GM19372 (cell line): ENCODE measurements around the gene GRID2.

Experiments used
- ATAC-seq: cut with Tn5 transposase; IDR thresholded peaks from one replicate; pipeline ENCODE4 v1.9.1; 2021; ENCODE audit warnings: mild to moderate bottlenecking, low read depth, moderate library complexity; ENCODE audit not compliant: unreplicated experiment

Gene GRID2

DNA sequence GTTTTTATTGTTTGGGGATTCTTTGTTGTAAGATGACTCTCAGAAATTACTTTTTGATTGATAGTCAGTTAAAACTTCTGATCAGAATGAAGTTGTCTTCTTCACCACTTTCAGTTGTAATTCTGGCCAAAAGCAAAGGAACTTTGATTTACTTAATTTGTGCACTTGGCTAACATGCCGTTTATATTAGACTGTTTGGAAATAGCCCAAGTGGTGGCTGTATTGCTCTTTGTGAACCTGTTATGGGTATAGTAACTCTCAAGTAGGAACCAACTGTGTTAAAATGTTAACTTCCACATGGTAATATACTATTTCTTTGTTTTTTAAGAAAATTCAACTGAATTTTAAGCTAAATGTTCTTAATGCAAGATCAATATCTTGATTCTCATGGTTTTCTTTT is 581.9 kb downstream of the GRID2 start:
- no peak for ATAC-seq

DNA sequence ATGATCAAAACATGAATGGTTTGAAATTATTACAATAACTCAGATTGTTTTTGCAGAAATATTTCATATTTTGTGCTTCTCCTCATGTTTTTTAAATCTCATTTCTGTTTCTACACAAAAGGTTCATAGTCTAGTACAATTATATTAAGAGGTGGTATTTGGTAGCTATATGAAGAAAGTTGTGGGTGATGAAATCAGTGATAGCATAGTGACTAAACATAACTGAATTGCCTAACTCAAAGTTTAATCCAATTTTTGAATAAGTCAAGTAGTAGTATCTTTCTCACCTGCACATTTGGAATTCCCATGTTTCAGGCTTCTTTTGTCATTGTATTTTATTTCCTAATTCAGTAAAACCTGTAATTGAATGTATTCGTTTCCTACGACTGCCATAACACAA is 648.7 kb downstream of the GRID2 start:
- no peak for ATAC-seq

DNA sequence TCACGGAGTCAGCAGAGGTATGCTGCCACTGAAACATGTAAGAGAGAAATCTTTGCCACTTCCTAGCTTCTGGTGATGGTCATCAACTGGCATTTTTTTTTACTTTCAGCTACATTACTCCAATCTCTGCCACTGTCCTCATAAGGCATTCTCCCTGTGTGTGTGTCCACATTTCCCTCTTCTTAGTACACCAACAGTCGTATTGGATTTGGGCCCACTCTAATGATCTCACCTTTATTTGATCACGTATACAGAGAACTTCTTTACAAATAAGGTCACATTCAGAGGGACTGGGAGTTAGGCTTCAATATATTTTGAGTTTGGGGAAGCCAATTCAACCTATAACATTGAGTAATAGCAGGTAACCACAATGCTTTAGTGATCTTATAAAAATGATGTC is 649.1 kb downstream of the GRID2 start:
- ATAC-seq = no peak

DNA sequence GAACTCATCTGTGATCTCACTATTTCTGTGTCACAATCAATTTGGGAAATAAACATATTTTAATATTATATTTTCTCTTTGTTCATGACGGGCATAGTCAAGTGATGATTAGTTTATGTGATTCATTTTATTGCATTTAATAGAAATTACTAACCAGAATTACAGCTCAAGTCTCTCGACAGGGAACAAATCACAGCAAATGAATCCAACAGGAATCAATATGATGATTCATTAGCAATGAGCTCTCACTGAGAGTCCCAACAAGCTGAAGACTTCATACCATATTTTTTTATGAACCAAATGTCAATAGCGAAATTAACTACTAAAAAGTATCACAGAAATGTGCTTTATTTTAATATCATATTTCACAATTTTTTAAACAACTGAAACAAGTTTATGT is 649.7 kb downstream of the GRID2 start:
- ATAC-seq = no peak

DNA sequence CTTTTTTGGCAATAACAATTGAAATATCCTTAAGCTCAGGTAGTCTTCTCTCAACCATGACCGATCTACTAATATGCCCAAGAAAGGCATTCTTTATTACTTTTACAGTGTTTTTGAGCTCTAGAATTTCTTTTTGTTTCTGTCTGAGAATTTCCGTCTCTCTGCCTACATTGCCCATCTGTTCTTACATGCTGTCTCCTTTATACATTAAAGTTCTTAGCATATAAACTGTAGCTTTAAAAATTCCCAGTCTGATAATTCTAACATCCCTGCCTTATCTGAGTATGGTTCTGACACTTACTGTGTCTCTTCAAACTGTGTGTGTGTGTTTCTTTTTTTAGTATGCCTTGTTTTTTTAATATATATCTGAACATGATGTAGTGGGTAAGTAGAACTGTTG is 658.1 kb downstream of the GRID2 start:
- ATAC-seq = no peak

DNA sequence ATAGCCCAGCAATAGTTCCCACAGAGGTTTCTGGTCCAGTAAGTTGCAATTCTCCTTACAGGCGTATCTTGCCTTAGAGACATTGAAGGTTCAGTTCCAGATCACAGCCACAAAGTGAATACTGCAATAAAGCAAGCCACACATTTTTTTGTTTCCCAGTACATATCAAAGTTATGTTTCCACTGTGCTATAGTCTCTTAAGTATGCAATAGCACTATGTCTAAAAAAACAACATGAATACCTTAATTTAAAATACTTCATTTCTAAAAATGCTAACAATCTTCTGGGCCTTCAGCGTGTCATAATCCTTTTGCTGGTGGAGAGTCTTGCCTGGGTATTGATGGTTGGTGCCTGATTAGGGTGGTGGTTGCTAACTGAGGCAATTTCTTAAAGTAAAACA is 659.1 kb downstream of the GRID2 start:
- no peak for ATAC-seq

DNA sequence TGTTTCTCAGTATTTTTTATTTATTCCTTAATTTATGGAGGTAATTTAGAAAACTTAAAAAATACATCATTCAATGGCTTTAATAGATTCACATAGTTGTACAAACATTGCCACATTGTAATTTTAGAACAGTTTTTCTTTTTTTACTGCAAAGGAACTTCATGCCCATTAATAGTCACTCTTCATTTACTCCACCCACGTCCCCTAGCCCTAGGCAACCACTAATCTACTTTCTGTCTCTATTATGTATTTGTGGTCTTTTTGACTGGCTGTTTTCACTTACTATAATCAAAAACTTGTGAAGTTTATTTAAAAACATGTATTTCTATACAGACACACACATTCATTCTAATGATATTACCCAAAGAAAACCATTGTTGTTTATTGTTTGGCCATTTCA is 664.8 kb downstream of the GRID2 start:
- no peak for ATAC-seq

DNA sequence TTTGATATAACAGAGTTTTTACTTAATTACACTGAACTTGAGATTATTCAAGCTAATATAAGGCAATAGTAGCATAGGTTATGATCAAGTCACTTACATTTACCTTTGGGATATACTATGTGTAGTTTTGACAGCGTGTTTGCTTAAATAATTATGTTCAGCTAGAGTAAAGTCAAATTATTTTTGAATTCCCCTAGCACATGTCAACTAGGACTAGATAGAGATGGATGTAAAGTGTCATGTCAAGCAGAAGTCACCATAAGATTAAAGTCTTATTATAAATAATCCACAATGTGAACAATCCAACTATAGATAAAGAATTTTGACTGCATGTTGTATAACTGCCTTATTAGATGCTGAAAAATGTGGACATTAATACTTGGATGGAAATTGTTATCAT is 665.2 kb downstream of the GRID2 start:
- no peak for ATAC-seq

DNA sequence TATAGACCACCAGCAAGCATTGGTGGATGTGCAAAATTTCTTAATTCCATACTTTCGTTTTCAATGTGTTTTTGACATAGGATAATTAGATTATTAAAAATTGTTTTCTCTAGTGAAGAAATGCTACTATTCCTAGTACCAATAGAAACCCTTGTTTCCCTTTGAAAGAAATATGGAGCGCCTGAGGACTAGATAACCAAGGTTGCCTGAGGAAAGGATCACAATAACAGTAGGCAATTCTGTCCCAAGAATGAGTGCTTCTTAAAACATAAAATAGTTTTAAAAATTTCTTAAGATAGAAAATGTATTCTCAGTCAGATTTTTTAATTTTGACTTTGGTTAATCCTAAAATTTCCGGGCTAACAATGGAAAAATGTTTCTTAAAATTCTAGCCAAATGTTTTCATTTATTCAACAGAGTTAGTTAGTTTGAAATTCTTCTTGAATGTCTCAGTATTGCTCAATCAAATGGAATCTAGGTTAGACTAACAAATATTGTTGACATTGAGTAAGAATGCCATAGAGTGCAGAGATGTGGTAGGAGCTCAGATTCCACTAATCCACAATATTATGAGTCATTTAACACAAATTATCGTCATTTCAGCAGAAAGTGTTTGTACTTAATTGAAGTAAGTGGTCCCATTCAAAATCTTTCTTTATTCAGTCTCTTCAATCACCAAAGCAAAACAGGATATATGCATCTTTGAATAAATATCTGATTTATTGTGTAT is 666.0 kb downstream of the GRID2 start:
- no peak for ATAC-seq

DNA sequence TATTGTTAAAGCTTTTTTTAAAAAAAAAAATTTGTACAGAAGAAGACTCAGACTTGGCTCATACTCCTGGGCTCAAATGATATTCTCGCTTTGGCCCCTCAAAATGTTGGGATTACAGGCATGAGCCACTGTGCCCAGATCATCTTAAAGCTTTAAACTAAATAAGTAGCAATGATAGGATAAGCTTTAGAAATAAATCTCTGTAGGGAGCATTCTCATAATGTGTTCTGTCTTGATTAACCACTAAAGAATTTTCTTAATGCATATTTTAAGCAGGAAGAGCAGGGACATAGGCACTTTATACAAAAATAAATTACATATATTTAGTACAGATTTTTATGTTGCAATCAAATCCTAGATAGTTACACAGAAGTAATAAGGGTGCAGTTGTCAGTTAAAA is 667.2 kb downstream of the GRID2 start:
- ATAC-seq = no peak

DNA sequence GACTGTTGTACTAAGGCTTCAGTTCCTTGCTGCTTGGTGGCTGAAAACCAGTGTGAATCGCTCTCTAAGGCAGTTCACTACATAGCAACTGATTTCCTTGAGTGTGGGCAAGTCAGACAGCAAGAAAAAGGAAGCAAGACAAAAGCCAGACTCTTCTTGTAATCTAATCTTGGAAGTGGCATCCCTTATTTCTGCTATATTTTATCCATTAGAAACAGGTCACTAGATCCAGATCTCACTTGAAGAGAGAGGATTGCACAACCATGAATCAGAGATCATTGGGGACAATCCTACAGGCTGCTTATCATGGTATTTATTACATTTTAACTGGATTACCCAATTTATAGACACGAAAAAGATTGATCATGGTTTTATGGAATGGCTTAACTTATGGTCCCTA is 684.5 kb downstream of the GRID2 start:
- ATAC-seq = no peak

DNA sequence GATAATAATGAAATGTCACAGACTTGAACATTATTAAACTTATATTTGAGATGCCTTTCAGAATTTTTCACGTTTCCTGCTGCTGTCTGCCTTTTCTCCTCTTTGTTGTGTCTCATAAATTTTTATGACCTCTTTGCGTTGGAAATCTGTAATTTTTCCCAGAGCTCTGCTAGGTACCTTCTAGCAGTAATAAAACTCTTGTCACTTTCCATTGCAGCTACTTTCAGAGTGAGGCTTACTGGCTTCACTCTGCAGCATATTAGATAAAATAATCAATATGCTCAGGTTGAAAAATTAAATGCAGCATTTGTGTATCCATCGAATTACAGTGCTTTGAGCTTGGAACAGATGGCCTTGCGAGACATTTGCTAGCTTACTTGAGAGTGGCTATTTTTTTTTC is 689.0 kb downstream of the GRID2 start:
- ATAC-seq = no peak

DNA sequence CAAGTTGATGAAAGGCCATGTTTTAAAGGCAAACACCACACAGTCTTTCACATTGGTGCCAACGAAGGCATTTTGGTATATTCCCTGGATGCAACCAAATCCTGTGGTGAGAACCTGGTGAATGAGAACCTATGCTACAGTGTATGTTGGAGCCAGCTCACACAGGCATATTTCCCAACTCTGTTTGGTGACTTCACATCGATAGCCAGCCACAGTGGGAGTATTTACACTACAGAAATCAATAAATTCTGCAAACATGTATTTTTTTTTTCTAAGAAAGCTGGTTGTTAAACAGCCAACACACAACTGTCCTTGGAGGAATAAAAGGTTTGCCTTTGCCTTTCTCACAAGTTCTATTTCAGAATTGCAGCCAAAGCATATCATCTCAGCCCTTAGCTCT is 691.0 kb downstream of the GRID2 start:
- ATAC-seq = no peak

DNA sequence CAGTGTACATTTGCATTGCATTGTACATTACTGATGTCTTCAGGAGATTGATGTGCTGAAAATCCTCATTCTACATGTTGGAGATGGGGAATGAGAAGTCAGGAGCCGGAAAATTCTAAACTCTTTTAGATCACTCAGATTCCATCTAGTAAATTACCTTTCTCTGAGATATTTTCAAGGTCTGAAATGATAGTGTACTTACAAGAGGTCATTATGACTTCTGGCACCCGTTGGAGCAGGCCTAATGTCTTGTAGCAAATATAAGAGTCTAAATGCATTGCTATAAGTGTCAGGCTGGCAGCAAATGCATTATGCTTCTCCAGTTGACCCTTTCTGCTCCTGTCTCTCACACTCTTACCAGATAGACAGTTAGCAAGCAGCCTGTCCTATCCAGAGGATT is 692.8 kb downstream of the GRID2 start:
- no peak for ATAC-seq

DNA sequence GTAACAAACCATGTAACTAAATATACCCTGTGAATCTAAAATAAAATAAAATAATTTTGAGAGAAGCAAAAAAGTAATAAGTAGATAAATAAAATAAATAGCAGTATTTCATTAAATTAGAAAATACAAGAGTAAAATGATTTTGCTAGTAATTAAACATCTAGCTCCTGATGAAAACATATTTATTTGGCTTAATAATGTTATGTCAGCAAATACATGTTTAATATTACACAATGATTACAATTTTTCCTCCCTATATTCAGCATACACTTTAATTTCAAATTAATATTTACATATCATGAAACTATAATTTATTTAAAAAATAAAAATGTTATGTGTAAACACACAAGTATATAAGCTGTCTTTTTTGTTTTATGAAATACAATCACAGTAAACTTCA is 697.1 kb downstream of the GRID2 start:
- ATAC-seq = no peak

DNA sequence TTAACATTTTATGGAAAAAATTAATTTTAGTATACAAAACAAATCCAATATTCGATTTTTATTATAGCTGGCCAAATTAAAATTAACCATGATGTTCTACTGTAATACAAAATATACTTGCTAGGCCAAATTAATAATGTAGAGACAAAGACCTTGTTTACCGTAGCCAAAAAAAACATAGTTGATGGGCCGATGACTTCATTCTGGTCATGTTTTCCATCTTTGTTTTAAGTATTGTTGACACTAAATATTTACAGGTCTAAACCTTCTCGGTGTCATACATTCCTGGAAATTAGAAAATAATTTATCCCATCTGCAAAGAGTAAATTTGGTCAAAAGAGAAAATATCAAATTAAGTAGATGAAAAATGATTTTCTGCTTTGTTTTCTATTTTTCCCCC is 698.5 kb downstream of the GRID2 start:
- no peak for ATAC-seq

DNA sequence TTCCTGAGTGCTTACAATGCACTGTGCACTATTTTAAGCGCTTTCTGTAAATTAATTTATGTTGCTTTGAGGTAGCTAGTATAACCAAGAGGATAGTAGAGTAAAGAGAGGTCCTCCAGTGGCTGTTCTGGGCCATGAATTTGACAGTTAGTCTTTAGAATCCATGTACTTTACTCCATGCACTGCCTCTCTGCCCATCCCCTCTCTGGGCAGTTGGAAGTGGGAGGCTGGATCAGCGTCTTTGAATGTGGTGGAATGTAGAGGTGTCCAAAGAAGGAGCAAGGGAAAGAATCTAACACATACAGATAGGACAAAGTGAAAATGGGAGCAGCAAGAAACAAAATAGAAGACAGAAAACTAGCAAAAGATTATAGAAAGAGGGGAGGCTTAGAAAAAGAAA is 712.6 kb downstream of the GRID2 start:
- no peak for ATAC-seq

DNA sequence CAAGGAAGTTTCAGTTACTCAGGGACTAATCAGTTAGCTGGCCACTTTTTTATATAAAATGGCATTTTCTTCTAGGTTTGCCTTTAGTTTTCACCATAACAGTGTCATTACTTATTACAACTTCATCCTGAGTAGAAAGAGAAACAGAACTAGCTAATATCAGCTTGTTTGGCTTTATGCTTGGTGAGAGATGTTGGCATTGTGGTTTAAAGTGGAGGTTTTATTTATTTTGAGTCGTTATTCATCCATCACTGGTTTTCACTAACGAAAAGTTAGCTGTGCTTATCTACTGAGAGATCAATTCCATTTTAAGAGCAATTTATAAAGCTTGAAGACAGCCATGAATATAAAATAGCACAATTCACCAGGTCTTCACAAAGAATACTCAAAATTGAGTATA is 714.5 kb downstream of the GRID2 start:
- ATAC-seq = no peak

DNA sequence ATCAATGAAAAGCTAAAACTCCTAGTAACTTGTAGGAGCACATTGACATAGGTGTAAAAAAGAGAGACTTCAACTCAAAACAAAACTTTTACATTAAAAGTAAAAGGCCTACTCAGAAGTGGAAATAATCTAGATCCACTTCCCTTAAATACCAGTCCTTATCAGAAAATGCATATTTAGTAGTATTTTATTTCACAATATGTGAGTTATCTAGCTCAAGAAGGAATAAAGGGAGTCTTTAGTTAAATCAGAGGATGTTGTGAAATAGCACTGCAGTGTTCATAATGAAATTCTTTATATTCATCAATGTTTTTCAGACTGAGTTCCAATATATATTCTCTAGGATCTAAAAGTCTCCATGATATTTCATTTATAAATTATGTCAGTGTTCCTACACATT is 715.0 kb downstream of the GRID2 start:
- ATAC-seq = no peak

DNA sequence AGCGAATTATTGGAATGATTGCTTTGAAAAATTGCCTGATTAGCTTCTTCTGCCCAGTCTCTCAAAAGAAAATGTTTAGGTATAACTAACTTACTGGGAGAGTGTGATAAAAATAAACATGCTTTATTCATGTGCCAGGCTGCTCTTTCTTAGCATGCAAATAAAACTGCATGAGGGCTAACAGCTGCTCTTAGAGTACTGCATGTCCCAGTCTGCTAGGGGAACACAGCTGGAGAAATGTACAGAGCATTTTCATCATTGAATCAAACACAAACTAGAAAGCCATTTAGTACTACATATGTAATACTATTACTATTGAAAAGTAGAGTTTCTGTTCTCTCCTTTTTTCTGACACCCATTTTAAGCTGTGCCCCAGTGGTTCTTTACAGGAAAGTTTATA is 726.0 kb downstream of the GRID2 start:
- no peak for ATAC-seq

DNA sequence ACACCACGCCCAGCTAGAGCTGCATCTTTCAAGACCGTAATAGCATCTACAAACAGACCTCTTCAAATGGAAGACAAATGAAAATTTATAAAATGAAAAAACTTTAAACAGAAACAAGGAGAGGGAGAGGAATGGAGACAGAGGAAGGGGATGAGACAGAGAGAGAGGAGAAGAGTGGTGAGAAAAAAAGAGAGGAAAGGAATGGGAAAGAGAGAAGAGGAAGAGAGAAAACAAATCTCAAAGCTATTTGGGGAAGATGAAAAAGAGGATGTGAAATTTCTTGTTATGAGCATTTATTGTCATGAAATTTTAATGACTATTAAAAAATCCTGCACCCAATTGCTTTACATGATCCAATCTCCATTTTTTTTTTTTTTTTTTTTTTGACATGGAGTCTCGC is 726.9 kb downstream of the GRID2 start:
- ATAC-seq = no peak

DNA sequence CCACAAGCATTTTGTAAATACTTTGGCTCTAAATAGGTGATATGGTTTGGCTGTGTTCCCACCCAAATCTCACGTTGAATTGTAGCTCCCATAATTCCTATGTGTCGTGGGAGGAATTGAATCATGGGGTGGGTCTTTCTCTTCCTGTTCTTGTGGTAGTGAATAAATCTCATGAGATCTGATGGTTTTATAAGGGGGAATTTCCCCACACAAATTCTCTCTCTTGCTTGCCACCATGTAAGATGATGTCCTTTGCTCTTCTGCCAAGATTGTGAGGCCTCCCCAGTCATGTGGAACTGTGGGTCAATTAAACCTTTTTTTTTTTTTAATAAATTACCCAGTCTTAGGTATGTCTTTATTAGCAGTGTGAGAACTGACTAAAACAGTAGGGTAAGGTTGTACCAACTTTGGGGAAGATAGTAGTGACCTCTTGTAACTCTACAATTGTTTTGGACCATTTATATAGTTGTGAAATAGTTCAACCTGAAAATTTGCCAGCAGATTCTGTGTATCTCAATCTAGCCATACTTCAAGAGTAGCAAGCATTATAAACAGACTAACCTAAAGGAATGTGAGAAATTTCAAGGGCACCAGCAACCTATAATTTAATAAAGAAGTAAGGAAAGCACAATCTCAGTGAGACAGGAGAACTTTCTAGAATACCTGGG is 727.8 kb downstream of the GRID2 start:
- ATAC-seq = no peak

DNA sequence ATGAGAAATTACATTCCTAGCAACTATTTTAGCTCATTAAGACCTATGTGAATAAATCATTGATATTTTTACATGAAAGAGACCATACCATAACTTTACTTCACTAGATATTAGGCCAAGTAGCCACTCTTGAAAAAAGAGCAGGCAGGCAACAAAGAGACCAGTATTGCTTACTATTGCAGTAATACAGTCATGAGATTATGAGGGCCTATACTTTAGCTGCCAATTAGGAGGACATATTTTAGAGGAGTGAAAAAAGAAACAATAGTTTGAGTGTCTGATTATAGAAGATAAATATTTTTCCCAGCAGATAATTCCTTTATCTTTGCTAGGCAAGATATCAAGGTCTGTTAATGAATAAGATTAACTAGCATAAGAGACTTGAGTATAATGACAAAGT is 739.0 kb downstream of the GRID2 start:
- no peak for ATAC-seq
